Retinal pigment epithelial cell (primary cell): ENCODE measurements around the gene CARD8.

ENCODE experiments used
- DNase-seq: peaks from one replicate; pipeline ENCODE4 v3.0.0-alpha.2; 2010; ENCODE audit warnings: low read depth
- H3K4me3 ChIP-seq: 2 replicates; pipeline ENCODE4 v1.5.1; 2011; ENCODE audit warnings: mild to moderate bottlenecking, low read length, control low read depth, moderate library complexity
- CTCF ChIP-seq: conservative IDR thresholded peaks from 2 replicates; pipeline ENCODE4 v1.5.1; 2011; ENCODE audit warnings: low read depth, low read length, control low read depth, inconsistent platforms

CARD8 gene

GRCh38 chr19:48169939-48170803, 85.5 kb downstream of the CARD8 start, which contains the start of the genes LIG1 and ZSWIM9:
TSS of gene LIG1 (minus strand) at chr19:48170344. CDS start at chr19:48165566, 4,778 bp downstream.
TSS of gene ZSWIM9 (plus strand) at chr19:48170680. CDS start at chr19:48171803, 1,123 bp downstream.
- DNase-seq = peak; percentile 89
- peak within 1 kb of the TSS; percentile 84 for H3K4me3 ChIP-seq
- TF ChIP-seq CTCF = peak; percentile 7

GRCh38 chr19:48169578-48169938, 86.2 kb downstream of the CARD8 start:
- H3K4me3 ChIP-seq = peak overlapping the region; percentile 84
- DNase-seq = no peak
- no peak for TF ChIP-seq CTCF

- no peak for DNase-seq
- TF ChIP-seq CTCF = no peak
- H3K4me3 ChIP-seq = no peak overlapping the region
Measured at GRCh38 chr19:48168689-48169088, 87.0 kb downstream of the CARD8 start.

GRCh38 chr19:48158210-48158790, 97.4 kb downstream of the CARD8 start:
- TF ChIP-seq CTCF = no peak
- no peak for DNase-seq

More at GRCh38 chr19:48158210-48158790, 97.4 kb downstream of the CARD8 start:
- no peak overlapping the region for H3K4me3 ChIP-seq
